HUES48 (cell line): ENCODE results near the gene COL7A1.
"Not testable (repeated sequence)": the region's sequence is repeated elsewhere in the genome, so short reads cannot be mapped to it uniquely, and the experiment has no call there.

Experiments
- H3K27ac ChIP-seq: one replicate; pipeline ENCODE4 v1.7.0; 2013; ENCODE audit warnings: low read depth, low read length, inconsistent platforms
- H3K27me3 ChIP-seq: 2 replicates; pipeline ENCODE4 v1.6.1; 2013; ENCODE audit warnings: mild to moderate bottlenecking, low read length; ENCODE audit not compliant: control insufficient read depth, insufficient read depth
- H3K36me3 ChIP-seq: 2 replicates; pipeline ENCODE4 v1.6.1; 2013; ENCODE audit warnings: low read length; ENCODE audit not compliant: control insufficient read depth, insufficient read depth
- H3K4me1 ChIP-seq: 2 replicates; pipeline ENCODE4 v1.6.1; 2013; ENCODE audit warnings: mild to moderate bottlenecking, low read length; ENCODE audit not compliant: control insufficient read depth, insufficient read depth
- H3K4me3 ChIP-seq: 2 replicates; pipeline ENCODE4 v1.5.1; 2013; ENCODE audit warnings: mild to moderate bottlenecking, low read depth, low read length
- H3K9ac ChIP-seq: 2 replicates; pipeline ENCODE4 v1.6.1; 2013; ENCODE audit warnings: mild to moderate bottlenecking, low read depth, low read length, moderate library complexity
- H3K9me3 ChIP-seq: 2 replicates; pipeline ENCODE4 v1.6.1; 2013; ENCODE audit warnings: low read length; ENCODE audit not compliant: control insufficient read depth, insufficient read depth

COL7A1 gene

GRCh38 chr3:48552111-48552951, 42.8 kb downstream of the COL7A1 start:
- Histone ChIP-seq H3K4me3 (no peak overlapping the region), H3K27ac (no peak overlapping the region), H3K4me1 (peaks cover 7% of the 10 kb centered on the region), H3K27me3 (no peaks in the 10 kb centered on the region), H3K9ac (no peak overlapping the region), H3K9me3 (no peaks in the 10 kb centered on the region), H3K36me3 (peaks cover 21% of the 10 kb centered on the region)

DNA sequence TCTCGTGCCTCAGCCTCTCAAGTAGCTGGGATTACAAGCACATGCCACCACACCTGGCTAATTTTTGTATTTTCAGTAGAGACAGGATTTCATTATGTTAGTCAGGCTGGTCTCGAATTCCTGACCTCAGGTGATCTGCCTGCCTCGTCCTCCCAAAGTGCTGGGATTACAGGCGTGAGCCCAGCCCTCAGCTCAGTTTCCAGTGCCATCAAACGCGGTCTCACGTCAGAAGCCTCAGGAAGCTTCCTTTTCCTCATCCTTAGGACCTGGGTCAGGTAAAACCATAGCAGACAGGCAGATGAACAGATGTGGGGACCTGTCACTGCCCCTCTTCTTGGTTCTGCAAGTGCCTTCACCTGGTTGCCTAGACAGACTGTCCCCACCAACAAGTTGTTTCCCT, 43.5 kb downstream of the COL7A1 start:
- H3K9me3 ChIP-seq, H3K27me3 ChIP-seq, H3K27ac ChIP-seq, H3K4me3 ChIP-seq, H3K9ac ChIP-seq, H3K4me1 ChIP-seq: not testable (repeated sequence)
- H3K36me3 ChIP-seq, result peaks cover 28% of the 10 kb centered on the region

DNA sequence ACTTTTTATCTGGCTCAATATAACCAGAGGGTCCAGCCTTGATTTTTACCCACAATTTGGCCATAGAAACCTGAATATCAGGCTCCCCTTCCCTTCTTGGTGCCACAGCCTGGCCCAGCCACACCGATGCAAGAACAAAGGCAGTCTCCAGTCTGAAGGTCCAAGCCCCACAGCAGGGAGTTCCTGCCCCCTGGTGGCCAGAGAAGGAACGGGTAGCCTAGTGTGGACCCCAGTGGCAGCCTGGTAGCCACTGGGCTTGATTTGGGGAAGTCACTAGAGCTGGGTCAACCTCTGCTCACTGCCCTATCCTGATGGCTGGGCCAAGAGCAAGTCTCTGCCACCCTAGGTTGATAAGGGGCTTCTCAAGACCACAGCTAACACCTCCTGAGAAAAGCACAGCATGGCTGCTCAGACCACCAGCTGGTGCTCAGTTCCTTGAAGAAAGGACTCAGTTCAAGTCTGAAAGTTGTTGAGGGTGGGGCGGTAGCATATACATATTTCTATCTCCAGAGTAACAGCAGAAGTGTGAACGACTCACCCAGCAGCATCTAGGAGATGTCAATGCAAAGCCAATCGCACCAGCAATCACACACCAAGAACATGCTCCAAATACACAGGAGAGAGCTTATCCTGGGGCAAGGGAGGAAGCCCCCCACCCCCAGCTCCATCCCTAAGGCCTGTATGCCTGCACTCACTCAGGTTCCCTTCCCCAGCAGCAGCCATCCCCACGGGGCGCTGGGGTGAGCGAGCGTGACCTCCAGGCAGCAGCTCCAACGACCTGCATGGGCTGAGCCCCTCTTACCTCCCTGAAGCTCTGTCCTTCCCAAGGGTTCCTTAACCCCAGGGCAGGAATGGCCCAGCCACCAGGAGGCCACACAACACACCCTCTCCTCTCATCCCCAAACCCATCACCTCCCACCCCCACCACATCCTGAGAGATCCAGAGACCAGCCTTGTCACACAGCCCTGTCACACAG, 46.1 kb downstream of the COL7A1 start:
- H3K36me3 ChIP-seq, result peaks cover 36% of the 10 kb centered on the region
- no peaks in the 10 kb centered on the region for H3K9me3 ChIP-seq
- H3K27ac ChIP-seq, result no peak overlapping the region
- H3K4me1 ChIP-seq, result no peaks in the 10 kb centered on the region
- no peaks in the 10 kb centered on the region for H3K27me3 ChIP-seq
- no peak overlapping the region for H3K9ac ChIP-seq
- H3K4me3 ChIP-seq, result no peak overlapping the region

DNA sequence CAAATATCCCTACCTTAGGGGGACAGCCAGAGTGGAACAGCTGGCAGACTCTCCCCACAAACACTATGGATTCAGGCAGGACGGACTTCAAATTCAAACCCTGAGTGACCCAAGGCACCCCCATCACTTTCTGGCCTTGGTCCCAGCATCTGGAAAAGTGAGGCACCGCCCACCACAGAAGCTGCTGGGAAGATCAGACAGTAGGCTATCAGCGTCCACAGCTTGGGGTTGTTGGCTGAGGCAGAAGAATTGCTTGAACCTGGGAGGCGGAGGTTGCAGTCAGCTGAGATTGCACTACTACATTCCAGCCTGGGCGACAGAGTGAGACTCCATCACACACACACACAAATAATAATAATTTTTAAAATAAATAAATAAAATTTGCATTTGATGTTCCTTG, 47.0 kb downstream of the COL7A1 start:
- no peak overlapping the region for H3K9ac ChIP-seq
- H3K4me3 ChIP-seq, result no peak overlapping the region
- H3K9me3 ChIP-seq, result no peaks in the 10 kb centered on the region
- H3K27me3 ChIP-seq, result no peaks in the 10 kb centered on the region
- H3K4me1 ChIP-seq, result no peaks in the 10 kb centered on the region
- no peak overlapping the region for H3K27ac ChIP-seq
- H3K36me3 ChIP-seq, result peaks cover 35% of the 10 kb centered on the region

DNA sequence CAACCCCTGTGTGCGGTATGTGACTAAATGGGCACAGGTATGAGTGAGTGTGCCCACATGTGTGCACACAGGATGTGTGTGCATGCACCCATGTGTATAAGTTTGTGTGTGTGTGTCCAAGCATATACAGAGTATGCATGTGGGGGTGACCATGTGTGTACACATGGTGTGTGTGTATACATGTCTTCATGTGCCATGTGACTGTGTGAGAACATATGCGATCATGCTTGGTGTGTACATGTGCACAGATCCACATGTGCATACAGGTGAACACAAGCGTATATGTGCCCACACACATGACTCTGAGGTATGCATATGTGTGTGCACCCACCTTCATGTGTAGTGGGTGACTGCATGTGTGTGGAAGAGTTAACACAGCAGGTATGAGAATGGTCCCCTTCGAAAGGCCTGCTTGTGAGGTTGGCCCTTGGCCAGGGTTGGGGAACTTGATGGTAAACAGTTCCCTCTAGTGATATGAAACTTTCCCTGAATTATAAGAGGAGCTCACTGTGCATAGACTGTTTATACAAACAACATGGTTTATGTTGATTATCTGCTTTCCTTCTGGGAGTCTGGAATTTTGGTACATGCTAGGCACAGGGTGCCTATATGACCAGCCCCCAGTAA, 48.8 kb downstream of the COL7A1 start:
- Histone ChIP-seq H3K9ac (no peak overlapping the region), H3K4me3 (no peak overlapping the region), H3K27ac (no peak overlapping the region), H3K4me1 (no peaks in the 10 kb centered on the region), H3K9me3 (no peaks in the 10 kb centered on the region), H3K36me3 (peaks cover 44% of the 10 kb centered on the region), H3K27me3 (no peaks in the 10 kb centered on the region)

DNA sequence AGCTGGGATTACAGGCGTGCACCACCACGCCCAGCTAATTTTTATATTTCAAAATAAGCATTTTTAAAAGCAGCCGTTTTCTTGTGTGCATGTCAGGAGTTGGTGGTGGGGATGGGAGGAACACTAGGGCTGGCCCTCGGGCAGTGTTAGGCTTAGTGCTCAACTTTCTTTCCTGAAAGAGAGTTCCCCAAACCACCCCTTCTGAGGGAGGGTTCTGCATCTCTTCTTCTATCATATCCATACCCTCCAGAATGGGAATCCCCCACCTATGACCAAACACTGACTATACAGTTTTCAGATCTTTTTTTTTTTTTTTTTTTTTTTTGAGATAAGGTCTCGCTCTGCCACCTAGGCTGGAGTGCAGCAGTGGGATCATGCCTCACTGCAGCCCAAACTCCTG, 51.0 kb downstream of the COL7A1 start:
- H3K36me3 ChIP-seq, result peaks cover 46% of the 10 kb centered on the region

GRCh38 chr3:48543271-48543866, 51.8 kb downstream of the COL7A1 start:
- H3K4me1 ChIP-seq, result no peaks in the 10 kb centered on the region
- H3K27ac ChIP-seq, result no peak overlapping the region
- no peak overlapping the region for H3K4me3 ChIP-seq
- H3K27me3 ChIP-seq, result no peaks in the 10 kb centered on the region
- H3K9ac ChIP-seq, result no peak overlapping the region
- H3K9me3 ChIP-seq, result no peaks in the 10 kb centered on the region
- H3K36me3 ChIP-seq, result peaks cover 51% of the 10 kb centered on the region

More for the DNA sequence above, 51.0 kb downstream of the COL7A1 start:
- Histone ChIP-seq H3K27me3 (no peaks in the 10 kb centered on the region), H3K27ac (no peak overlapping the region), H3K4me3 (no peak overlapping the region), H3K9ac (no peak overlapping the region), H3K9me3 (no peaks in the 10 kb centered on the region), H3K4me1 (no peaks in the 10 kb centered on the region)

DNA sequence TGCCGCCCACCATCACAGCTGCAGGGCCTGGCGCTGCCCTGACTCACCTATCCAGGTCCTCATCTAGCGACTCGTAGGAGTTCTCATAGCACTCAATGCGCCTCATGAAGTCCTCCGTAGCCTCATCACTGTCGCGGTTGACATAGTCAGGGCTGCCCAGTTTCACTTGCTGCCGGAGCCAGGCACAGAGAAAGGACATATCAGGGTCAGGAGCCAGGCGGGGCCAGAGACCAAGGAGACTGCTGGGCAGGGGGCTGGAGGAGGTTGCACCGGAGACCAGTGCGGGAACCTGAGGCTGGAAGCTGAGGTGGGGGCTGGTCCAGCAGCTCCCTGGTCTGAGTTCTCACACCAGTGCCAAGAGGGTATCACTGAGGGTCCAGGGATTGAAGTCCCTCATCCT, 56.7 kb downstream of the COL7A1 start:
- H3K36me3 ChIP-seq, result peaks cover 62% of the 10 kb centered on the region

DNA sequence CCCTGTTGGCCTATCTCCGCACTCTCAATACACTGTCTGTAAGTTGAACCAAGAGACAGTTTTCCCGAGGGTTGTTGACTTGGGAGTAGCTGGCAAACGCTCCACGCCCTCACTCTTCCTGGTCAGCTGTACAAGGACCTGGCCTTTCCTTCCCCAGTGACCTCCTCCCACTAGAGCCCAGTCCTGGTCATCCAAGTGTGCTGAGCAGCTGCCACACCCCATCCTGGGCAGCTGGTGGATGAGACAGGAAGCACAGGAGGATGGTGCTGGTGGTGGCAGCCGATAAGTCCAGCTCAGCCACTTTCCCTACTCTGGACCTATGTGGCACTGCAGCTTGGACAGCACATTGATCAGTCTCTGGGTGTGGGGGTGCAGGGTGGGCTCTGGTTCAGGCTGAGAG, 58.3 kb downstream of the COL7A1 start:
- Histone ChIP-seq H3K9me3 (no peaks in the 10 kb centered on the region), H3K4me3 (no peak overlapping the region), H3K36me3 (peaks cover 60% of the 10 kb centered on the region), H3K27me3 (no peaks in the 10 kb centered on the region), H3K4me1 (no peaks in the 10 kb centered on the region), H3K27ac (no peak overlapping the region), H3K9ac (no peak overlapping the region)

More for the DNA sequence above, 56.7 kb downstream of the COL7A1 start:
- H3K4me1 ChIP-seq, result no peaks in the 10 kb centered on the region
- H3K27ac ChIP-seq, result no peak overlapping the region
- no peaks in the 10 kb centered on the region for H3K9me3 ChIP-seq
- H3K9ac ChIP-seq, result no peak overlapping the region
- no peaks in the 10 kb centered on the region for H3K27me3 ChIP-seq
- H3K4me3 ChIP-seq, result no peak overlapping the region

- no peak overlapping the region for H3K9ac ChIP-seq
- no peaks in the 10 kb centered on the region for H3K9me3 ChIP-seq
- H3K4me1 ChIP-seq, result no peaks in the 10 kb centered on the region
- no peaks in the 10 kb centered on the region for H3K27me3 ChIP-seq
- no peak overlapping the region for H3K4me3 ChIP-seq
- H3K36me3 ChIP-seq, result peaks cover 64% of the 10 kb centered on the region
- no peak overlapping the region for H3K27ac ChIP-seq
Observed at GRCh38 chr3:48536116-48536515, 59.0 kb downstream of the COL7A1 start.
